Cardiac fibroblast (primary cell): ENCODE results near the gene BMPR1A.
"Not testable (repeated sequence)": the region's sequence is repeated elsewhere in the genome, so short reads cannot be mapped to it uniquely, and the experiment has no call there.

Experiments used
- DNase-seq, 2 donors: peaks; one replicate each; pipeline versions ENCODE4 v3.0.0 to v3.0.0-alpha.2; 2010; ENCODE audit warnings: low read depth in 2 of 2
- H3K4me3 ChIP-seq, 2 donors: replicated peaks in 1 of 2; 1 replicate in 1 of 2; 2 replicates in 1 of 2; pipeline ENCODE4 v1.5.1; 2011; ENCODE audit warnings: low read depth in 2 of 2, low read length in 2 of 2, mild to moderate bottlenecking in 2 of 2, moderate library complexity in 1 of 2
- TF ChIP-seq, protein P1 (sequence below): IDR thresholded peaks from one replicate; pipeline ENCODE4 v1.5.1; 2011; ENCODE audit warnings: low read depth, mild to moderate bottlenecking, low read length, inconsistent platforms

BMPR1A gene

DNA sequence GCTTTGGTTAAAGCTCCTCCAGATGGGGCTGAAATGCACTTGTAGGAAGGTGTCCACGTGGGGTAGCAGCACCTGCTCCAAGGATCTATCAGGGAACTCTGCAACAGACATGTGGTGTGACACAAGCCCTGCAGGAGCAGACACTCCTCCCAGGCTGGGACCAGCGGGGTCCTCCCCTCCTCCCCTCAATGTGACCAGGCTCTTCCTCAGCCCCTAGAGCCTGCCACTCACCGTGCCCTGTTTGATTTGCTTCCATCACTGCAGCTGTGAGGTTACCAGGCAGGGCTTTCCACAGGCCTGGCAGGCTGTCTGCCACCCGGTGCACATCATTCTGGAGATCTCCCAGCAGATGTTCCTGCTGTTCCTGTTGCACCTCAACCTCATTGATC is 187.6 kb downstream of the BMPR1A start:
- no peak overlapping the region for H3K4me3 ChIP-seq
- TF ChIP-seq, protein P1, sequence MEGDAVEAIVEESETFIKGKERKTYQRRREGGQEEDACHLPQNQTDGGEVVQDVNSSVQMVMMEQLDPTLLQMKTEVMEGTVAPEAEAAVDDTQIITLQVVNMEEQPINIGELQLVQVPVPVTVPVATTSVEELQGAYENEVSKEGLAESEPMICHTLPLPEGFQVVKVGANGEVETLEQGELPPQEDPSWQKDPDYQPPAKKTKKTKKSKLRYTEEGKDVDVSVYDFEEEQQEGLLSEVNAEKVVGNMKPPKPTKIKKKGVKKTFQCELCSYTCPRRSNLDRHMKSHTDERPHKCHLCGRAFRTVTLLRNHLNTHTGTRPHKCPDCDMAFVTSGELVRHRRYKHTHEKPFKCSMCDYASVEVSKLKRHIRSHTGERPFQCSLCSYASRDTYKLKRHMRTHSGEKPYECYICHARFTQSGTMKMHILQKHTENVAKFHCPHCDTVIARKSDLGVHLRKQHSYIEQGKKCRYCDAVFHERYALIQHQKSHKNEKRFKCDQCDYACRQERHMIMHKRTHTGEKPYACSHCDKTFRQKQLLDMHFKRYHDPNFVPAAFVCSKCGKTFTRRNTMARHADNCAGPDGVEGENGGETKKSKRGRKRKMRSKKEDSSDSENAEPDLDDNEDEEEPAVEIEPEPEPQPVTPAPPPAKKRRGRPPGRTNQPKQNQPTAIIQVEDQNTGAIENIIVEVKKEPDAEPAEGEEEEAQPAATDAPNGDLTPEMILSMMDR: no peak
- no peak for DNase-seq

DNA sequence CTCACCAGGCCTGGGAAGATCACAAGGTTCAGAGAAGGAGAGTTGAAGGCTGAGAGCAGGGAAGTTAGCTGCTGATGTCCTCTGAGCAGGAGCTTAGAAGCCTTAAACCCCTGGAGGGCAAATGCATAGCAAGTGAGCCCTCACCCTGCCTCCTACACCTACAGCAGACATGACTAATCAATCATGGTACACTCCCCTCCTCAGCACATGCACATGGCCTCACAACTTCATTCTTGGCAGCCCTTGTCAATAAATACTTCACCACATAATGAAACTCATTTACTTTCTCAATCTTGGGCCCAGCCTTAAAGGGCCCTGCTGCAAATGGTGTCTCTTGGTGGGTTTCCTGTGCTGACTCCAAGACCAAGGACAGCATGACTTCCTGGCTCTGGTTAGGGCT is 188.1 kb downstream of the BMPR1A start:
- TF ChIP-seq, protein P1: no peak
- no peak for DNase-seq
- no peak overlapping the region for H3K4me3 ChIP-seq

DNA sequence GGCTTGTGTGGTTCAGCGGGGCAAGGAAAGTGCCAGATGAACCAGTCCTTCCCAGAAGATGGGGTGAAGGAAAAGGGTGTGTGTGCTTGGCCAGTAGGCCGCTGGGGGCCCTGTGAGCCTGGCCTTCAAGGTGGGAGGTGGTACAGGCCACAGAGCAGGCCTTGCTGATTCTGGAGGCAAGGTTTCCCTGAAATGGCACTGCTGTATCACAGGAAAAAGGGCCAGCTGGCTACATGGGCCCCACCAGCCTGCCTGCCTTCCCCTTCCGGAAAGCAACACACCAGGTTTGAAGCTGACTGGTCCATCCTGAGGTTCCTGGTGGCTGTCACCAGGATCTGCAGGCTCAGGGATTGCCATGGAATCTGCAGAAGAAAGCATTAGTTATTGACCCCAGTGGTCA is 188.5 kb downstream of the BMPR1A start:
- DNase-seq: no peak
- no peak overlapping the region for H3K4me3 ChIP-seq
- TF ChIP-seq, protein P1: no peak

DNA sequence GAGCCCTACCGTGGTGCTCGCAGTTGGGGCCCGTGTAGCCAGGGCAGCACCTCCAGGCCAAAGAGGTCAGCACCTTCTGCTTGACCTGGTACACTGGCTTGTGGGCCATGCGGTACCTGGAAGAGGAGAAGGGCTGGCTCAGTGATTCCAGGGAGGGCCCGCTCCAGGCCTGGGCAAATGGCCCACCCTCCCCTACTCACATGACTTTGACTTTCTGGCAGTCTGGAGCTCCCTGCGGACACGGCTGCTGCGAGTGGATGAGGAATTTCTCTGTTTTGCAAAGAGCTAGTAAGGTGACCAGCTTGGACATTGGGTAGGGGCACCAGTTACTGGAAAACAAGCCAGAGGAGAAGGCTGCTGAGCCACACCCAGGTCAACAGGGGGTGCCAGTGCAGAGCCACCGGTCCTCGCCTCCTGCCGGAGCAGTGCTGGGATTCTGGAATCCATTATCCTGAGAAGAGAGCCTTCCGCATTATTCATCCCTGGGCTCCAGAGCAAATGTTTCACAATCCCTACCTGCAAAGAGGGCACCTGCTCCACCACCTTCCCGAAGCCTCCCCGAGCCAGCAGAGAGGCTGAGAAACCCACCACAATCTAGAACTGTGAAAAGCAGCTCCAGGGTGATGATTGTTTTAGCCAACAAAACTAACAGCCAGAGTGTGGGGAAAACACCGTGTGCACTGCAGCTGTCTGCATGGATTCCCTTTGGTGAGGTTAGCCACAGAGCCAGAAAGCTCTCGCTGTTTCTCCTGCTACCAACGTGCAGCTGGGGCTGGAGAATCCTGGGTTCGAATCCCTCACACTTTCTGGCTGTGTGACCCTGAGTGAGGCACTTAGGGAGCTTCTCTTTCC is 189.2 kb downstream of the BMPR1A start:
- H3K4me3 ChIP-seq: no peak overlapping the region
- no peak for DNase-seq
- TF ChIP-seq, protein P1: peak; percentile 32

DNA sequence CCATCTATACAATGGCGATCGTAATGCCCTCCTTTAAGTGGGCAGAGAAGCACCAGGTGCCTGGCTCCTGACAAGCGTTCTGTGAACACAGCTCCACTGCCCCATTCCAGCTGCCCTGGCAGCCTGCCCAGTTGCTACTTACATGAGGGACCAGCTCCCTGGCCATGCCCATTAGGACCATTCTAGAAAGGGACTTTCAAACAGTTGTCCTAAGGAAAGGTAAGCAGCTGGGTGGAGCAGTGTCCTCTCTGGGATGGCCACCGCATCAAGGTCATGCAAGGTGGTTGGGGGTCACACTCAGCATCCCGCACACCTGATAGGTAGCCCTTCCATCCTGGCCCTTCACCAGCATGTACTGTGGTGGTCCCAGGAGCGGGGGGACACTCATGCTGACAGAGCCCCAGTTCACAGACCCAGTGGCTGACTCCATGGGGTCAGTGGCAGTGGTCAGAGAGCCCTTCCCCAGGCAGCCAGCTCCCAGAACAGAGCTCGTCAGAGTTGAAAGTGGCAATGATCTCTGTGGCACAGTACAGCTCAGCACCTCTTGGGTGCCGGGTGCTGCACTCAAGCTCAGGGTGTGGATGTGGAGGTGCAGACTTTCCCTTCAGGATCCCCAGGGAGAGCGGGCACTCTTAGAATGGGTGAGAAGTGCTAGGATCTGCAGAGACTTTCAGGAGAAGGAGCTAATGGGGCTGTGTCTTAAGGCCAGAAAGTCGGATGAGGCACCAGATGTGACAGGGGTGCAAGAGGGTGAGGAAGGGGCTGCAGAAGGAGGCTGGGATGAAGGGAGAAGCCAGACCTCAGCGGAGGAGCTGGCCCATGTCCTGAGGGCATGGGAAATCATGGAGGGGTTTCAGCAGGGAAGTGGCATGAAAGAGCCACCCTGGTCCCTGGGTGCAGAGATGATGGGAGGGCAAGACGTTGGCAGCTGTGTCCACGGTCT is 190.1 kb downstream of the BMPR1A start:
- no peak for DNase-seq
- H3K4me3 ChIP-seq: no peak overlapping the region
- TF ChIP-seq, protein P1: no peak

DNA sequence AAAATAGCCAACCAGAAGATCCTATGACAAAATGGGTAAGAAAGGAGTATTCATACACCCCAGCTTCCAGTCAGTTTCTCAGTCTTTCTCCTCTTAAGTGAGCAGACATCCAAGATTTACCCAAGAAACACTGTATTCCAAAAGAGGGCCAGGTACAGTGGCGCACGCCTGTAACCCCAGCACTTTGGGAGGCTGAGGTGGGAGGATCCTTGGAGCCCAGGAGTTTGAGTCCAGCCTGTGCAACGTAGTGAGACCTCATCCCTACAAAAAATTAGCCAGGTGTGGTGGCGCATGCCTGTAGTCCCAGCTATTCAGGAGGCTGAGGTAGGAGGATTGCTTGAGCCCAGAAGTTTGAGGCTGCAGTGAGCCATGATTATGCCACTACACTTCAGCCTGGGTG is 191.4 kb downstream of the BMPR1A start:
- DNase-seq, H3K4me3 ChIP-seq: not testable (repeated sequence)

DNA sequence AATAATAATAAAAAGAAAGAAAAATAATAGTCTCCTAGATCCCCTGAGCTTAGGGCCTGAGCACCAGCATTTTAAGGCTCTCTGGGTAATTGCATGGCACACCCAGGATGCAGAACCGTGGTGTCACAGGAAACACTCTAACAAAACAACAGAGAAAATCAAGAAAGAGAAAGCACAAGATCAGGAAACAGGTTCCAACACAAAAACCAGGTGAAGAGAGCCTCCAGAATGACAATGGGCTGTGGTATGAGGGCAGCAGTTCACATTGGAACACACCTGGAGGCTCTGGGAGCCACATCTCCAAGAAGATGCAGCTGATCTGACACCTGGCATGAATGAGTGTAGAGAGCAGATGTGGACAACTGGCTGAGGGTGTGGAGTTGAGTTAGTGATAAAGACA is 193.9 kb downstream of the BMPR1A start:
- no peak overlapping the region for H3K4me3 ChIP-seq
- no peak for DNase-seq
- TF ChIP-seq, protein P1: no peak
